ENCODE measurements around the gene ZNF33A.
"Not testable (repeated sequence)": the region's sequence is repeated elsewhere in the genome, so short reads cannot be mapped to it uniquely, and the experiment has no call there.

ZNF33A gene

GRCh38 chr10:38047666-38048065 lies 37.2 kb downstream of the ZNF33A start:
- no peak for DNase-seq

- no peak for DNase-seq
These were observed 39.7 kb downstream of the ZNF33A start for GRCh38 chr10:38050212-38050611.

- no peak for DNase-seq
These were observed 43.9 kb downstream of the ZNF33A start for GRCh38 chr10:38054361-38054797.

GRCh38 chr10:38055274-38055894 lies 44.9 kb downstream of the ZNF33A start:
- DNase-seq, result not testable (repeated sequence)

- DNase-seq, result not testable (repeated sequence)
These were observed 59.2 kb downstream of the ZNF33A start for GRCh38 chr10:38069663-38070062.

GRCh38 chr10:38070501-38070900 lies 60.0 kb downstream of the ZNF33A start:
- DNase-seq, result no peak

- no peak for DNase-seq
These were observed 62.1 kb downstream of the ZNF33A start for GRCh38 chr10:38072552-38072951.

- no peak for DNase-seq
These were observed 66.2 kb downstream of the ZNF33A start for GRCh38 chr10:38076687-38077086.

- DNase-seq, result not testable (repeated sequence)
These were observed 82.8 kb downstream of the ZNF33A start for GRCh38 chr10:38093318-38093717.

- DNase-seq, result no peak
These were observed 83.3 kb downstream of the ZNF33A start for GRCh38 chr10:38093816-38094157.

- peak; percentile 66 to 78 for DNase-seq
These were observed 83.9 kb downstream of the ZNF33A start, which contains the start of gene ZNF37A for GRCh38 chr10:38094158-38094926. ZNF37A (plus strand) TSS chr10:38094337; CDS start chr10:38096618, 2,281 bp downstream.

- no peak for DNase-seq
These were observed 84.6 kb downstream of the ZNF33A start for GRCh38 chr10:38094927-38095574.

GRCh38 chr10:38102880-38103279 lies 92.4 kb downstream of the ZNF33A start:
- DNase-seq, result no peak

GRCh38 chr10:38103756-38104155 lies 93.3 kb downstream of the ZNF33A start:
- no peak for DNase-seq

- DNase-seq, result no peak
These were observed 101.7 kb downstream of the ZNF33A start for GRCh38 chr10:38112159-38112558.

All from NCI-H1930 (cell line).